HCT116 (cell line): ENCODE measurements around the gene PIGX. TPM values are rescaled to one million over a fixed set of nuclear protein-coding genes. Genes with fewer than 3 reads are reported as not detected.

ENCODE experiments used
- ATAC-seq: fragments of 200-7000 bp; cut with Tn5 transposase; 2 replicates; pipeline ENCODE4 v1.9.1; 2020; ENCODE audit warnings: mild to moderate bottlenecking, moderate library complexity
- BruUV-seq: library from RNA; stranded (reverse); fragments of 400-500 nt; replicated peaks from 2 replicates; lab custom pipeline; 2021; lab: Mats Ljungman, UMichigan
- CTCF ChIA-PET: fragments of 300-600 bp; sonication (Branson Sonifier 250); formaldehyde crosslinking; loops from one replicate; lab custom pipeline; 2021; ENCODE audit warnings: antibody characterized with exemption; lab: Charles Lee
- POLR2A ChIA-PET: fragments of 300-600, 350-600 bp; sonication (Branson Sonifier 250); formaldehyde crosslinking; loops from one replicate; lab custom pipeline; 2021; ENCODE audit warnings: antibody characterized with exemption; lab: Charles Lee
- RAD21 ChIA-PET, 2 experiments: fragments of 300-600 bp; sonication (Branson Sonifier 250); formaldehyde crosslinking; loops; one replicate each; lab custom pipeline; 2023; ENCODE audit warnings: low total read pairs in 2 of 2; ENCODE audit not compliant: uncharacterized antibody in 2 of 2, unreplicated experiment in 2 of 2, low non-redundant PET in 1 of 2; lab: Charles Lee
- DNase-seq: peaks from one replicate; pipeline ENCODE4 v3.0.0-alpha.2; 2010; ENCODE audit warnings: low read depth, low spot score
- H2AFZ ChIP-seq: fragments of 200-600 bp; shearing (Covaris generic), sonication (generic); 2 replicates; pipeline ENCODE4 v1.6.1; 2017; ENCODE audit warnings: low read depth, mixed run types, mixed read lengths, antibody characterized with exemption, low read length; ENCODE audit not compliant: poor library complexity, severe bottlenecking
- H3K27ac ChIP-seq: 2 replicates; pipeline ENCODE4 v1.5.1; 2012; ENCODE audit warnings: low read depth, low read length
- H3K27me3 ChIP-seq: fragments of 200-600 bp; sonication (generic); 2 replicates; pipeline ENCODE4 v1.6.1; 2016; ENCODE audit warnings: mixed run types, low read length, mixed read lengths; ENCODE audit not compliant: insufficient read depth
- H3K36me3 ChIP-seq, 2 experiments: fragments of 200-500 bp in 1 of 2; fragments of 200-600 bp in 1 of 2; sonication (Bioruptor generic) in 1 of 2; sonication (generic) in 1 of 2; 2 replicates each; pipeline versions ENCODE4 v1.5.1 to v1.6.1; 2014 to 2016; ENCODE audit warnings: low read length in 2 of 2, inconsistent platforms in 1 of 2, mixed read lengths in 1 of 2, mixed run types in 1 of 2; ENCODE audit not compliant: insufficient read depth in 2 of 2, control insufficient read depth in 1 of 2
- H3K4me1 ChIP-seq, 2 experiments: fragments of 200-600 bp in 1 of 2; sonication (generic) in 1 of 2; 2 replicates each; pipeline versions ENCODE4 v1.5.1 to v1.6.1; 2012 to 2017; ENCODE audit warnings: low read length in 2 of 2, inconsistent platforms in 1 of 2, mild to moderate bottlenecking in 1 of 2, mixed read lengths in 1 of 2, mixed run types in 1 of 2, moderate library complexity in 1 of 2; ENCODE audit not compliant: insufficient read depth in 2 of 2, control insufficient read depth in 1 of 2
- H3K4me2 ChIP-seq: fragments of 200-600 bp; sonication (generic); 2 replicates; pipeline ENCODE4 v1.6.1; 2017; ENCODE audit warnings: mixed run types, low read length, mixed read lengths
- H3K4me3 ChIP-seq, 2 experiments: fragments of 200-600 bp in 1 of 2; sonication (generic) in 1 of 2; replicated peaks in 1 of 2; 2 replicates each; pipeline ENCODE4 v1.5.1; 2011 to 2016; ENCODE audit warnings: low read length in 2 of 2, control low read depth in 1 of 2, low read depth in 1 of 2, mild to moderate bottlenecking in 1 of 2, mixed read lengths in 1 of 2, mixed run types in 1 of 2
- H3K79me2 ChIP-seq: fragments of 200-600 bp; sonication (generic); 2 replicates; pipeline ENCODE4 v1.6.1; 2017; ENCODE audit warnings: mild to moderate bottlenecking, mixed run types, low read length, moderate library complexity, mixed read lengths; ENCODE audit not compliant: insufficient read depth
- H3K9ac ChIP-seq: fragments of 200-600 bp; sonication (generic); 2 replicates; pipeline ENCODE4 v1.6.1; 2016; ENCODE audit warnings: low read length, mixed read lengths
- H3K9me2 ChIP-seq: fragments of 200-600 bp; sonication (generic), shearing (Covaris generic); 2 replicates; pipeline ENCODE4 v1.6.1; 2017; ENCODE audit warnings: mixed run types, mild to moderate bottlenecking, moderate library complexity; ENCODE audit not compliant: insufficient read depth
- H3K9me3 ChIP-seq, 2 experiments: fragments of 200-500 bp in 1 of 2; fragments of 200-600 bp in 1 of 2; sonication (Bioruptor generic) in 1 of 2; sonication (generic) in 1 of 2; 2 replicates each; pipeline ENCODE4 v1.6.1; 2014 to 2017; ENCODE audit warnings: low read length in 2 of 2, mixed read lengths in 2 of 2, inconsistent platforms in 1 of 2, low read depth in 1 of 2, mild to moderate bottlenecking in 1 of 2, mixed run types in 1 of 2, moderate library complexity in 1 of 2; ENCODE audit not compliant: control insufficient read depth in 1 of 2, insufficient read depth in 1 of 2
- H4K20me1 ChIP-seq: fragments of 200-600 bp; sonication (generic), shearing (Covaris generic); 2 replicates; pipeline ENCODE4 v1.6.1; 2017; ENCODE audit warnings: mixed run types, mild to moderate bottlenecking, moderate library complexity; ENCODE audit not compliant: insufficient read depth
- EZH2phosphoT487 ChIP-seq: fragments of 200-600 bp; IDR thresholded peaks from 2 replicates; pipeline ENCODE4 v1.6.1; 2018; ENCODE audit warnings: antibody characterized with exemption, borderline replicate concordance
- SP1 ChIP-seq: IDR thresholded peaks from 2 replicates; pipeline ENCODE4 v1.6.1; 2012; ENCODE audit warnings: low read depth
- SRF ChIP-seq: IDR thresholded peaks from 2 replicates; pipeline ENCODE4 v1.6.1; 2012; ENCODE audit warnings: low read depth
- YY1 ChIP-seq: IDR thresholded peaks from 2 replicates; pipeline ENCODE4 v1.6.1; 2011; ENCODE audit warnings: low read length, low read depth, moderate library complexity, mild to moderate bottlenecking; ENCODE audit not compliant: insufficient replicate concordance; ENCODE audit errors: extremely low read depth
- ZFX ChIP-seq: fragments of 450-650 bp; IDR thresholded peaks from 2 replicates; pipeline ENCODE4 v1.6.1; 2017
- intact Hi-C: fragments of 100-400 bp; cut with micrococcal nuclease; formaldehyde crosslinking; loops from 2 replicates; pipeline ENCODE4 v1.10.0; 2022
- total RNA-seq: library from RNA; stranded (reverse); gene quantifications from one replicate; pipeline ENCODE4 v1.2.1, GENCODE V29; 2021; ENCODE audit not compliant: unreplicated experiment
- TF ChIP-seq, protein P1 (sequence below): IDR thresholded peaks from 2 replicates; pipeline ENCODE4 v1.6.1; 2011; ENCODE audit warnings: mild to moderate bottlenecking, low read length, moderate library complexity; ENCODE audit not compliant: insufficient replicate concordance; ENCODE audit errors: extremely low read depth
- TF ChIP-seq, protein P2 (sequence below): IDR thresholded peaks from 2 replicates; pipeline ENCODE4 v1.6.1; 2012
- TF ChIP-seq, protein P3 (sequence below): IDR thresholded peaks from 2 replicates; pipeline ENCODE4 v1.6.1; 2012
- TF ChIP-seq, protein P4 (sequence below): IDR thresholded peaks from 2 replicates; pipeline ENCODE4 v1.6.1; 2012; ENCODE audit warnings: low read depth

The PIGX gene
- total RNA-seq, 1 experiment from 2014 or later = 27.2 TPM

DNA sequence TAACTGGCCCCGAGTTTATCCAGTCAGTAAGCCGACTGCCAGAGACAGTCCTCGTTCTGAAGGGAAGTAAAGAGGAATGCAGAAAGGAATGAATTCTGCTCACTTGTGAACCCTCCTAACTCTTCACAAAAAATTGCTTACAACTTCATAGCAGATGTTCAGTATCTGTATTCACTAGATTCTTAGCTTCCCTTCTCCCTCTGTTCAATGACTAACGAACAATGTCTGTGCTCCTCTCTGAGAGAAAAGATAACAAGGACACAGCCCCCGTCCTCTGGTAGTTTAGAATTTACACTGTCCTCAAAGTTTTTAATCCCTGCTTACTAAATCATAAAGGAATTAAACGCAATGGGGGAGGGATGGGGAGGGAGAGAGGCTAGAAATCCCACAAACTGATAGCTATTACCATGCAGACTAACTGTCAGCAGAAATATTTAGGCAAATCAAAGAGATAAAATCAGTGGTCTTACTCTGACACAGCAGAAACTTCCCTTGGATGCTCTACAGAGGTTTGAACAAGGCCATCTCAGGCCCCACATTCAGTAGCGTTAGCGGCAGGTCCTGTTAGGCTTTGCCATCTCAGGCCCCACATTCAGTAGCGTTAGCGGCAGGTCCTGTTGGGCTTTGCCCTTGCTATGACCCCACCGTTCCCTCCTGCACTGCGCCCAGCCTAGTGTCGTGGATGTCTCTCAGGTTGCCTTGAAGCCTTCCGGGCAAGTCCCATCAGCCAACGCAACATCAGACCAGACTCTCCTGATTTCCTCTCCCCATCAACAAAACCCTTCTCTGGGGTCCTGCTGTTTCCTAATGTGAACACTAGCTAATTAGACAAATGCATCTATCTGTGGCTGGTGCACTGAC, 49.2 kb upstream of the PIGX start (continued):
- TF ChIP-seq, protein P1, sequence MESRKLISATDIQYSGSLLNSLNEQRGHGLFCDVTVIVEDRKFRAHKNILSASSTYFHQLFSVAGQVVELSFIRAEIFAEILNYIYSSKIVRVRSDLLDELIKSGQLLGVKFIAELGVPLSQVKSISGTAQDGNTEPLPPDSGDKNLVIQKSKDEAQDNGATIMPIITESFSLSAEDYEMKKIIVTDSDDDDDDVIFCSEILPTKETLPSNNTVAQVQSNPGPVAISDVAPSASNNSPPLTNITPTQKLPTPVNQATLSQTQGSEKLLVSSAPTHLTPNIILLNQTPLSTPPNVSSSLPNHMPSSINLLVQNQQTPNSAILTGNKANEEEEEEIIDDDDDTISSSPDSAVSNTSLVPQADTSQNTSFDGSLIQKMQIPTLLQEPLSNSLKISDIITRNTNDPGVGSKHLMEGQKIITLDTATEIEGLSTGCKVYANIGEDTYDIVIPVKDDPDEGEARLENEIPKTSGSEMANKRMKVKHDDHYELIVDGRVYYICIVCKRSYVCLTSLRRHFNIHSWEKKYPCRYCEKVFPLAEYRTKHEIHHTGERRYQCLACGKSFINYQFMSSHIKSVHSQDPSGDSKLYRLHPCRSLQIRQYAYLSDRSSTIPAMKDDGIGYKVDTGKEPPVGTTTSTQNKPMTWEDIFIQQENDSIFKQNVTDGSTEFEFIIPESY = no peak
- TF ChIP-seq, all 23 proteins: peak for 0

DNA sequence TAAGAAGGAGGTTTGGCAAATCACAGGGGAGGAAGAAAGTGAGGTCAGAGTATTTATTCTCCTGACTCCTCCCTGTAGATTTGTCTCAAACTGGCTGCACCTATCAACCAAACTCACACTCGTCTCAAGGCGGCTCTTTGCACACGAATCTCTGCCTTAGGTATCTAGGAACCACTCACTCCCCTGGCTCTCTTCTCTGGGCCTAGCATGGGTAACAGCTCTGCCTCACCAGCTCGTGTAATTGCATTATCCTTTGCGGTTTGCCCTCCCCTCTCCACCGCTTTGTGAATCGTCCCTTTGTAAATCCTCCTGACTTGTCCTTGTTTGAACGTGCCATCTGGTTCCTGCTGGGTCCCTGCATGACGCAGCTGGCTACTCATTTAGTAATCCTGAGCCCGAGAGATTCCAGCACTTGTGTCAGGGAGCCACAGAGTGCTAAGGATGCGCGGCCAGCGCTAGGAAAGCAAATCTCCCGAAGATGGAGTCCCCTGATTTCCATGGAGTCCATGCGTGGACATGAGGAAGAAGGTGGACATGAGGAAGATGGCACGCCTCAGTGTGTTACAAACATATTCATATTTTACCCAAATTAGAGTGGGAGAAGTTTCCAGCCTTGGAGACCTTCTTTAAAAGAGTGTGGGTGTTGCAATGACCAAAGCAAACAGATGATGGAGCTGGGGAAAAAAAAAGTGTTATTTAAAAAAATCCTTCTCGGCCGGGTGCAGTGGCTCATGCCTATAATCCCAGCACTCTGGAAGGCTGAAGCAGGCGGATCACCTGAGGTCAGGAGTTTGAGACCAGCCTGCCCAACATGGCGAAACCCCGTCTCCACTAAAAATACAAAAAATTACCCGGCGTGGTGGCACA, 45.9 kb upstream of the PIGX start:
- TF ChIP-seq, protein P2, sequence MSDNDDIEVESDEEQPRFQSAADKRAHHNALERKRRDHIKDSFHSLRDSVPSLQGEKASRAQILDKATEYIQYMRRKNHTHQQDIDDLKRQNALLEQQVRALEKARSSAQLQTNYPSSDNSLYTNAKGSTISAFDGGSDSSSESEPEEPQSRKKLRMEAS = no peak
- TF ChIP-seq EZH2phosphoT487 (no peak), ZFX (no peak), SRF (no peak), YY1 (no peak), SP1 (no peak)
- TF ChIP-seq, protein P3, sequence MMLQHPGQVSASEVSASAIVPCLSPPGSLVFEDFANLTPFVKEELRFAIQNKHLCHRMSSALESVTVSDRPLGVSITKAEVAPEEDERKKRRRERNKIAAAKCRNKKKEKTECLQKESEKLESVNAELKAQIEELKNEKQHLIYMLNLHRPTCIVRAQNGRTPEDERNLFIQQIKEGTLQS = no peak
- TF ChIP-seq, protein P4, sequence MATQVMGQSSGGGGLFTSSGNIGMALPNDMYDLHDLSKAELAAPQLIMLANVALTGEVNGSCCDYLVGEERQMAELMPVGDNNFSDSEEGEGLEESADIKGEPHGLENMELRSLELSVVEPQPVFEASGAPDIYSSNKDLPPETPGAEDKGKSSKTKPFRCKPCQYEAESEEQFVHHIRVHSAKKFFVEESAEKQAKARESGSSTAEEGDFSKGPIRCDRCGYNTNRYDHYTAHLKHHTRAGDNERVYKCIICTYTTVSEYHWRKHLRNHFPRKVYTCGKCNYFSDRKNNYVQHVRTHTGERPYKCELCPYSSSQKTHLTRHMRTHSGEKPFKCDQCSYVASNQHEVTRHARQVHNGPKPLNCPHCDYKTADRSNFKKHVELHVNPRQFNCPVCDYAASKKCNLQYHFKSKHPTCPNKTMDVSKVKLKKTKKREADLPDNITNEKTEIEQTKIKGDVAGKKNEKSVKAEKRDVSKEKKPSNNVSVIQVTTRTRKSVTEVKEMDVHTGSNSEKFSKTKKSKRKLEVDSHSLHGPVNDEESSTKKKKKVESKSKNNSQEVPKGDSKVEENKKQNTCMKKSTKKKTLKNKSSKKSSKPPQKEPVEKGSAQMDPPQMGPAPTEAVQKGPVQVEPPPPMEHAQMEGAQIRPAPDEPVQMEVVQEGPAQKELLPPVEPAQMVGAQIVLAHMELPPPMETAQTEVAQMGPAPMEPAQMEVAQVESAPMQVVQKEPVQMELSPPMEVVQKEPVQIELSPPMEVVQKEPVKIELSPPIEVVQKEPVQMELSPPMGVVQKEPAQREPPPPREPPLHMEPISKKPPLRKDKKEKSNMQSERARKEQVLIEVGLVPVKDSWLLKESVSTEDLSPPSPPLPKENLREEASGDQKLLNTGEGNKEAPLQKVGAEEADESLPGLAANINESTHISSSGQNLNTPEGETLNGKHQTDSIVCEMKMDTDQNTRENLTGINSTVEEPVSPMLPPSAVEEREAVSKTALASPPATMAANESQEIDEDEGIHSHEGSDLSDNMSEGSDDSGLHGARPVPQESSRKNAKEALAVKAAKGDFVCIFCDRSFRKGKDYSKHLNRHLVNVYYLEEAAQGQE = no peak
- TF ChIP-seq, all 23 proteins: peak for 0
- RAD21 ChIA-PET = no interaction called here
- POLR2A ChIA-PET = no interaction called here
- BruUV-seq = no TSS peak
- Histone ChIP-seq H3K9me2 (no peaks in the 10 kb centered on the region), H3K9ac (no peak overlapping the region), H4K20me1 (no peaks in the 10 kb centered on the region), H2AFZ (no peak overlapping the region), H3K4me2 (no peak overlapping the region), H3K27ac (no peak overlapping the region), H3K27me3 (peaks cover 5% of the 10 kb centered on the region; the same call in 1 of the 2 replicates), H3K4me3 (no peak overlapping the region), H3K36me3 (no peaks in the 10 kb centered on the region), H3K9me3 (no peaks in the 10 kb centered on the region), H3K79me2 (no peaks in the 10 kb centered on the region), H3K4me1 (no peaks in the 10 kb centered on the region)
- no peak for ATAC-seq
- CTCF ChIA-PET = no interaction called here
- no peak for DNase-seq
- intact Hi-C loops = no loop called here
